ENCODE data around the gene DIDO1.

Gene DIDO1

GRCh38 chr20:62937268-62938104 lies 11.2 kb upstream of the DIDO1 start:
- peak overlapping the region; percentile 86 for H3K27ac ChIP-seq
- TF ChIP-seq ZFX (IDR thresholded peaks at IDR 0.05; ENCODE audit: borderline replicate concordance) (no peak), CTCF (IDR thresholded peaks at IDR 0.05) (no peak)

GRCh38 chr20:62935968-62936585 lies 9.8 kb upstream of the DIDO1 start:
- H3K27ac ChIP-seq, result peak overlapping the region; percentile 86; the same call in 1 of the 2 replicates

DNA sequence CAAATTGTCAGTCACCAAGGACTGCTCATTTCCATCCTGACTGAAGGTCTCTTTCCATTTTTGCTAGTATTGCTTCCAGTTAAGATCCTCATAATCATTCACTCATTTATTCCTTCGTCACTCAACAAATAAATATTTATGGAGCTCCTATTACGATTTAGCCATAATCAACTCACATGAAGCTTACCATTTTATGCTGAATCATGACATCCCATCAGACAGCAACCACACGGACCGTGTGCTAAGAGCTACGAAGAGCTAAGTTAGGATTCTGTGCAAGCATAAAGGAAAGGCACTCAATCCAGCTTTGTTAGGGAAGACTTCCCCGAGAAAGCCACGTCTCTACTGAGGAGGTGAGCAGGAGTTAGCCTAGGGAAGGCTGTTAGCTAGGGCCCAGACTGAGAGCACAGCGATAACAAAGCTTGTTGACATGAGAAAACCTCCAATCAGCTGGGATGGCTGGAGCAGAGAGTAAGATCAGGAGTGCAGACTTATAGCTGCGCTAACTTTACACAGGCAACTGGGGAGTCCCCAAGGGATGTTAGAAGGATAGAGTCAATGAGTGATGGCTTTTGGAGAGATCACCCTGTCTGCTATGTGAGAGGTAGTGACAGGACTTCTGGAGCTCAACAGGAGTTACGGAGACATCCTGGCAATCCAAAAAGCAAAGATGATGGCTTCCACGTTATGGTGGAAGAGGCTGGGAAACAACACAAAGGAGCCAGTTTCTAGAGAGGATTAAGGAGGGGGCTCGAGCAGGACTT lies 9.1 kb upstream of the DIDO1 start:
- TF ChIP-seq CTCF (IDR thresholded peaks at IDR 0.05) (no peak), ZFX (IDR thresholded peaks at IDR 0.05; ENCODE audit: borderline replicate concordance) (no peak)
- no peak overlapping the region for H3K27ac ChIP-seq

More at GRCh38 chr20:62935968-62936585, 9.8 kb upstream of the DIDO1 start:
- no peak for TF ChIP-seq ZFX (IDR thresholded peaks at IDR 0.05; ENCODE audit: borderline replicate concordance)
- TF ChIP-seq CTCF (IDR thresholded peaks at IDR 0.05), result no peak

DNA sequence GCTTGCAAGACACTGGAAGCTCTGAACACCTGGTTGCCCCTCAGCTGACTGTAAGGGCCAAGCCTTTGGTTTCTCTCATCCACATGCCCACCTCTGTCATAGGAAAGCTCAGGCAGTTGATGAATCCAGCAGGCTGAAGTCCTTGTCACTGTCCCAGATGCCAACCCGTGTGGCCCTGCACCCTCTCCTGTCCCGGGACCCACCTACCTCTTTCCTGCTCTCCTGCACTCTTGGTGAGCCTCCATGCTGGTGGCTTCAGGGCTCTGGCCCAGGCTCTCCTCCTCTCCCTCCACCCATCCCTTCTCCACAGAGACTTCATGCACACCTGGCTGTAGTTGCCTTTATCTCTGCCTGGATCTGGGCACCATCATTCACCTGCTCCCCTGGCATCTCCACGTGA lies 7.7 kb upstream of the DIDO1 start:
- H3K27ac ChIP-seq, result no peak overlapping the region
- TF ChIP-seq CTCF (IDR thresholded peaks at IDR 0.05), result no peak
- no peak for TF ChIP-seq ZFX (IDR thresholded peaks at IDR 0.05; ENCODE audit: borderline replicate concordance)

DNA sequence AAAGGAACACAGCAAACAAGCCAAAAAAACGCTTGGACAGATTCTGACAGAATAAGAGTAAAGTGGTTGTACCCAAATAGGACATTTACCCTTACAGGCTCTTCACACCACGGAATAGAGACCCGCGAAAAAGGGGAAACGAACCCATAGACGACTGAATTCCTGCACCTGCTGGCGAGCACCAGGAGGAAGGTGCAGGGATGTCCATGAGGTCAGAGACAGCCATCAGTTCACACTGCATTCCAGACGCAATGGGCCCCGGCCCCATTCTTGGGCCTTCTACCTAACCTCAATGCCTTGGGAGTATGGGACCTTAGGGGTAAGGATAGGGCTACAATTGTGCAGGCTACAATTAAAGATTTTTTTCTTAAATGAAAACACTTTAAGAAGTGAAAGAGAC lies 5.2 kb upstream of the DIDO1 start:
- TF ChIP-seq ZFX (IDR thresholded peaks at IDR 0.05; ENCODE audit: borderline replicate concordance) (no peak), CTCF (IDR thresholded peaks at IDR 0.05) (no peak)
- no peak overlapping the region for H3K27ac ChIP-seq

DNA sequence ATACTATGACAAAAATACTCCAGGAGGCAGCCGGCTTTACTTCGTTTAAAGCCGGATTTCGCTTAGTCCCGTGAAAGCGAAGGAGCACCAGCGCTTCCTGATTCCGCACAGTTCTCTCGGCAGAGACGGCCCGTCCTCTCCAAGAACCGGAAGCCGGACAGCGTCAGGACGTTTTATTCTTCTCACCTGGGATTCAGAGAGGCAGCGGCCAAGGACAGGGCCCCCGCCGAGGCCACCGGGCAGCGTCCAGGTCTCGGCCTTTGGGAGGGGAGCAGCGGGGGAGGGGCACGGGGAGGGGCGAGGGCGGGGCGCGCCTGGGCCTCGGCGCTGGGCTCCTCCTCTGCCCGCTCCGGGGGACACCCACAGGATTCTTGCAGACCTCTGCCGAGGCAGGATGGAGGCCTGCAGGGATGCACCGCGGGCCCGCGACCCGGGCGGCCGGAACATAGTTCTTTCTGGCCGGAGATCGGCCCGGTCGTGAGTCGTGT lies 2.8 kb upstream of the DIDO1 start:
- TF ChIP-seq CTCF (IDR thresholded peaks at IDR 0.05) (no peak), ZFX (IDR thresholded peaks at IDR 0.05; ENCODE audit: borderline replicate concordance) (no peak)
- H3K27ac ChIP-seq, result no peak overlapping the region
